GM19455 (cell line): ENCODE measurements around the gene TADA2B.

ENCODE experiments used
- ATAC-seq: cut with Tn5 transposase; IDR thresholded peaks from one replicate; pipeline ENCODE4 v1.9.1; 2021; ENCODE audit not compliant: unreplicated experiment

TADA2B gene

GRCh38 chr4:7017446-7018048, 25.6 kb upstream of the TADA2B start:
- ATAC-seq, result no peak

GRCh38 chr4:7018281-7018680, 24.9 kb upstream of the TADA2B start:
- ATAC-seq, result no peak

- no peak for ATAC-seq
Measured at GRCh38 chr4:7019367-7019766, 23.8 kb upstream of the TADA2B start.

GRCh38 chr4:7020290-7020689, 22.9 kb upstream of the TADA2B start:
- ATAC-seq, result no peak

- ATAC-seq, result no peak
Measured at GRCh38 chr4:7020856-7021255, 22.3 kb upstream of the TADA2B start.

- no peak for ATAC-seq
Measured at GRCh38 chr4:7021355-7021754, 21.8 kb upstream of the TADA2B start.

- ATAC-seq, result no peak
Measured at GRCh38 chr4:7021930-7022664, 21.1 kb upstream of the TADA2B start.

GRCh38 chr4:7023486-7023885, 19.7 kb upstream of the TADA2B start:
- no peak for ATAC-seq

- no peak for ATAC-seq
Measured at GRCh38 chr4:7023901-7024300, 19.3 kb upstream of the TADA2B start.

GRCh38 chr4:7024336-7024890, 18.8 kb upstream of the TADA2B start:
- no peak for ATAC-seq

- ATAC-seq, result no peak
Measured at GRCh38 chr4:7025040-7025602, 18.1 kb upstream of the TADA2B start.

GRCh38 chr4:7026107-7026506, 17.1 kb upstream of the TADA2B start:
- no peak for ATAC-seq

- ATAC-seq, result no peak
Measured at GRCh38 chr4:7027284-7027683, 15.9 kb upstream of the TADA2B start.

GRCh38 chr4:7027913-7028312, 15.3 kb upstream of the TADA2B start:
- ATAC-seq, result no peak

- ATAC-seq, result no peak
Measured at GRCh38 chr4:7029212-7029611, 14.0 kb upstream of the TADA2B start.

GRCh38 chr4:7029921-7030320, 13.3 kb upstream of the TADA2B start:
- ATAC-seq, result no peak

GRCh38 chr4:7030856-7031255, 12.3 kb upstream of the TADA2B start:
- ATAC-seq, result no peak

GRCh38 chr4:7031558-7032449, 11.4 kb upstream of the TADA2B start:
- ATAC-seq, result no peak

- no peak for ATAC-seq
Measured at GRCh38 chr4:7032596-7032995, 10.6 kb upstream of the TADA2B start.

GRCh38 chr4:7034262-7035081, 8.7 kb upstream of the TADA2B start:
- ATAC-seq, result no peak
